ENCODE results near the gene DYNLT1.
"Not testable (repeated sequence)": the region's sequence is repeated elsewhere in the genome, so short reads cannot be mapped to it uniquely, and the experiment has no call there.

Gene DYNLT1

GRCh38 chr6:158607411-158608170, 37.0 kb downstream of the DYNLT1 start:
- ChIA-PET POLR2A (no interaction called here), CTCF (interaction anchor here (1.8 to 4.9 kb wide), 4 partner anchors 9 to 394 kb away, joined by 6 to 41 read pairs (median 8); no protein-coding TSS in a partner anchor)
- no peak for TF ChIP-seq CTCF (IDR thresholded peaks at IDR 0.05; ENCODE audit: control extremely low read depth, extremely low read depth, low read depth, missing control alignments)
- no peak for DNase-seq (ENCODE audit: extremely low spot score)

GRCh38 chr6:158606935-158607334, 37.6 kb downstream of the DYNLT1 start:
- TF ChIP-seq CTCF (IDR thresholded peaks at IDR 0.05; ENCODE audit: control extremely low read depth, extremely low read depth, low read depth, missing control alignments), result no peak
- no peak for DNase-seq (ENCODE audit: extremely low spot score)
- CTCF ChIA-PET, result interaction anchor here (2.2 to 4.9 kb wide), 4 partner anchors 9 to 393 kb away, joined by 7 to 41 read pairs (median 14); no protein-coding TSS in a partner anchor
- POLR2A ChIA-PET, result no interaction called here

GRCh38 chr6:158606011-158606410, 38.5 kb downstream of the DYNLT1 start:
- DNase-seq (ENCODE audit: extremely low spot score), result not testable (repeated sequence)
- ChIA-PET CTCF (interaction anchor here (0.7 to 4.9 kb wide), 26 partner anchors 8 to 394 kb away, joined by 3 to 41 read pairs (median 4); partner anchors contain the start of gene DYNLT1), POLR2A (interaction anchor here (0.5 kb wide), 1 partner anchor 359 kb away, joined by 3 read pairs; no protein-coding TSS in a partner anchor)

GRCh38 chr6:158605266-158605878, 39.2 kb downstream of the DYNLT1 start:
- peak; percentile 72 for DNase-seq (ENCODE audit: extremely low spot score)
- POLR2A ChIA-PET, result interaction anchor here (0.5 kb wide), 1 partner anchor 359 kb away, joined by 3 read pairs; no protein-coding TSS in a partner anchor
- CTCF ChIA-PET, result interaction anchor here (0.7 to 4.9 kb wide), 30 partner anchors 10 to 393 kb away, joined by 3 to 41 read pairs (median 4); partner anchors contain the start of gene DYNLT1
- TF ChIP-seq CTCF (IDR thresholded peaks at IDR 0.05; ENCODE audit: control extremely low read depth, extremely low read depth, low read depth, missing control alignments), result peak; percentile 70

GRCh38 chr6:158604048-158604406, 40.5 kb downstream of the DYNLT1 start:
- DNase-seq (ENCODE audit: extremely low spot score), result no peak
- no peak for TF ChIP-seq CTCF (IDR thresholded peaks at IDR 0.05; ENCODE audit: control extremely low read depth, extremely low read depth, low read depth, missing control alignments)
- ChIA-PET POLR2A (no interaction called here), CTCF (interaction anchor here (0.9 to 4.9 kb wide), 7 partner anchors 9 to 390 kb away, joined by 3 to 41 read pairs (median 4); no protein-coding TSS in a partner anchor)

- DNase-seq (ENCODE audit: extremely low spot score), result no peak
- ChIA-PET POLR2A (no interaction called here), CTCF (interaction anchor here (1.4 to 4.9 kb wide), 4 partner anchors 8 to 389 kb away, joined by 4 to 41 read pairs (median 14); no protein-coding TSS in a partner anchor)
- no peak for TF ChIP-seq CTCF (IDR thresholded peaks at IDR 0.05; ENCODE audit: control extremely low read depth, extremely low read depth, low read depth, missing control alignments)
These were observed 41.1 kb downstream of the DYNLT1 start for GRCh38 chr6:158603261-158604047.
